ENCODE results near the gene PAFAH1B1.
A peak's percentile ranks its signal among the peaks of the same experiment; 100 is the strongest.
"Not testable (repeated sequence)": the region's sequence is repeated elsewhere in the genome, so short reads cannot be mapped to it uniquely, and the experiment has no call there.

PAFAH1B1 gene

GRCh38 chr17:2594722-2595599 lies 1.5 kb downstream of the PAFAH1B1 start:
- no peak for DNase-seq (ENCODE audit: low spot score)

- no peak for DNase-seq (ENCODE audit: low spot score)
Observed at GRCh38 chr17:2595716-2596115, 2.3 kb downstream of the PAFAH1B1 start.

GRCh38 chr17:2598166-2598565 lies 4.7 kb downstream of the PAFAH1B1 start:
- peak; percentile 47 for DNase-seq (ENCODE audit: low spot score)

GRCh38 chr17:2602597-2603017 lies 9.2 kb downstream of the PAFAH1B1 start:
- no peak for DNase-seq (ENCODE audit: low spot score)

- DNase-seq (ENCODE audit: low spot score): no peak
Observed at GRCh38 chr17:2608350-2608913, 15.0 kb downstream of the PAFAH1B1 start.

- DNase-seq (ENCODE audit: low spot score): no peak
Observed at GRCh38 chr17:2609091-2609490, 15.6 kb downstream of the PAFAH1B1 start.

- no peak for DNase-seq (ENCODE audit: low spot score)
Observed at GRCh38 chr17:2610195-2611175, 17.0 kb downstream of the PAFAH1B1 start.

GRCh38 chr17:2611627-2612026 lies 18.2 kb downstream of the PAFAH1B1 start:
- no peak for DNase-seq (ENCODE audit: low spot score)

GRCh38 chr17:2612630-2613029 lies 19.2 kb downstream of the PAFAH1B1 start:
- DNase-seq (ENCODE audit: low spot score): no peak

GRCh38 chr17:2613089-2613808 lies 19.8 kb downstream of the PAFAH1B1 start:
- DNase-seq (ENCODE audit: low spot score): no peak

- DNase-seq (ENCODE audit: low spot score): no peak
Observed at GRCh38 chr17:2615882-2616281, 22.4 kb downstream of the PAFAH1B1 start.

GRCh38 chr17:2621241-2621640 lies 27.8 kb downstream of the PAFAH1B1 start:
- DNase-seq (ENCODE audit: low spot score): no peak

- DNase-seq (ENCODE audit: low spot score): not testable (repeated sequence)
Observed at GRCh38 chr17:2621951-2622405, 28.5 kb downstream of the PAFAH1B1 start.

GRCh38 chr17:2622721-2623301 lies 29.4 kb downstream of the PAFAH1B1 start:
- DNase-seq (ENCODE audit: low spot score): not testable (repeated sequence)

- no peak for DNase-seq (ENCODE audit: low spot score)
Observed at GRCh38 chr17:2624292-2624731, 30.9 kb downstream of the PAFAH1B1 start.

- DNase-seq (ENCODE audit: low spot score): not testable (repeated sequence)
Observed at GRCh38 chr17:2626626-2627219, 33.3 kb downstream of the PAFAH1B1 start.

GRCh38 chr17:2628922-2629321 lies 35.5 kb downstream of the PAFAH1B1 start:
- not testable (repeated sequence) for DNase-seq (ENCODE audit: low spot score)

- no peak for DNase-seq (ENCODE audit: low spot score)
Observed at GRCh38 chr17:2631211-2631610, 37.8 kb downstream of the PAFAH1B1 start.

- DNase-seq (ENCODE audit: low spot score): no peak
Observed at GRCh38 chr17:2634361-2634960, 41.0 kb downstream of the PAFAH1B1 start.

- DNase-seq (ENCODE audit: low spot score): no peak
Observed at GRCh38 chr17:2635241-2635640, 41.8 kb downstream of the PAFAH1B1 start.

All from hepatic stellate cell (primary cell).